Measurements from ENCODE around the gene MYO1D. TPM values are rescaled to one million over a fixed set of nuclear protein-coding genes. Genes with fewer than 3 reads are reported as not detected.
A peak's percentile ranks its signal among the peaks of the same experiment; 100 is the strongest.

MYO1D gene
- total and polyA plus RNA-seq, 2 donors (not counting 1 experiment from before 2014, with no cell fraction given) = 5.4 to 26.7 TPM

- DNase-seq (no peak), ATAC-seq (ENCODE audit: low read depth) (no peak)
- H2AFZ ChIP-seq (ENCODE audit: insufficient read depth, low read depth, low read length, poor library complexity, severe bottlenecking) = no peak overlapping the region
- Mint-ChIP-seq H3K4me3 (no peak overlapping the region), H3K27me3 (no peaks in the 10 kb centered on the region), H3K4me1 (peaks cover 16% of the 10 kb centered on the region), H3K9me3 (ENCODE audit: insufficient read depth) (no peaks in the 10 kb centered on the region), H3K27ac (peak overlapping the region; percentile 51)
- CTCF ChIA-PET = interaction anchor here (0.5 to 10.2 kb wide), 25 partner anchors 9 to 301 kb away, joined by 3 to 139 read pairs (median 6); partner anchors contain the start of gene PSMD11
- TF ChIP-seq EZH2 (IDR thresholded peaks at IDR 0.05; ENCODE audit: borderline replicate concordance, insufficient read depth, low read depth, low read length, poor library complexity, severe bottlenecking) = no peak
- TF ChIP-seq, protein P1, sequence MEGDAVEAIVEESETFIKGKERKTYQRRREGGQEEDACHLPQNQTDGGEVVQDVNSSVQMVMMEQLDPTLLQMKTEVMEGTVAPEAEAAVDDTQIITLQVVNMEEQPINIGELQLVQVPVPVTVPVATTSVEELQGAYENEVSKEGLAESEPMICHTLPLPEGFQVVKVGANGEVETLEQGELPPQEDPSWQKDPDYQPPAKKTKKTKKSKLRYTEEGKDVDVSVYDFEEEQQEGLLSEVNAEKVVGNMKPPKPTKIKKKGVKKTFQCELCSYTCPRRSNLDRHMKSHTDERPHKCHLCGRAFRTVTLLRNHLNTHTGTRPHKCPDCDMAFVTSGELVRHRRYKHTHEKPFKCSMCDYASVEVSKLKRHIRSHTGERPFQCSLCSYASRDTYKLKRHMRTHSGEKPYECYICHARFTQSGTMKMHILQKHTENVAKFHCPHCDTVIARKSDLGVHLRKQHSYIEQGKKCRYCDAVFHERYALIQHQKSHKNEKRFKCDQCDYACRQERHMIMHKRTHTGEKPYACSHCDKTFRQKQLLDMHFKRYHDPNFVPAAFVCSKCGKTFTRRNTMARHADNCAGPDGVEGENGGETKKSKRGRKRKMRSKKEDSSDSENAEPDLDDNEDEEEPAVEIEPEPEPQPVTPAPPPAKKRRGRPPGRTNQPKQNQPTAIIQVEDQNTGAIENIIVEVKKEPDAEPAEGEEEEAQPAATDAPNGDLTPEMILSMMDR (IDR thresholded peaks at IDR 0.05) = no peak
- peak overlapping the region in 1 of 2 donors; percentile 12 for H3K27ac ChIP-seq (ENCODE audit: low read length in 2 of 2)
- intact Hi-C loops (cut with micrococcal nuclease) = loop anchor here (1.0 to 10.0 kb wide), 3 partner anchors 127 to 392 kb away; partner anchors contain the start of gene MYO1D
- peaks cover 5% of the 10 kb centered on the region for H3K79me2 ChIP-seq (ENCODE audit: control insufficient read depth, insufficient read depth, low read length)
- H3K9me3 ChIP-seq (ENCODE audit: control extremely low read depth in 1 of 3, control insufficient read depth in 2 of 3, insufficient read depth in 1 of 3, low read length in 2 of 3) = no peaks in the 10 kb centered on the region
- peaks cover 0 to 41% of the 10 kb centered on the region in 2 experiments for H3K36me3 ChIP-seq (replicated peaks in 1 of 2; ENCODE audit: control extremely low read depth in 1 of 2, control insufficient read depth in 1 of 2, extremely low read depth in 1 of 2, insufficient read depth in 2 of 2, low read length in 1 of 2)
- H3K27me3 ChIP-seq (replicated peaks in 1 of 4; ENCODE audit: control extremely low read depth in 1 of 4, control insufficient read depth in 3 of 4, insufficient read depth in 4 of 4, low read length in 3 of 4) = no peaks in the 10 kb centered on the region
- 82% methylated on average over 7 of the region's 11 CpGs for WGBS (ENCODE audit: insufficient coverage)
- H3K4me1 ChIP-seq (ENCODE audit: control insufficient read depth in 2 of 2, insufficient read depth in 2 of 2, low read length in 2 of 2) = peaks cover 14 to 19% of the 10 kb centered on the region in 2 donors
- POLR2A ChIA-PET = no interaction called here
- H4K20me1 ChIP-seq (ENCODE audit: control insufficient read depth, insufficient read depth, low read length, poor library complexity, severe bottlenecking) = no peaks in the 10 kb centered on the region
- H3K9ac ChIP-seq (ENCODE audit: low read length) = no peak overlapping the region
- no peak overlapping the region for H3K4me3 ChIP-seq (ENCODE audit: control extremely low read depth in 1 of 5, extremely low read depth in 1 of 5, insufficient read depth in 1 of 5, low read depth in 2 of 5, low read length in 4 of 5)
- H3K4me2 ChIP-seq (replicated peaks; ENCODE audit: low read depth, low read length, poor library complexity, severe bottlenecking) = no peak overlapping the region
These were observed 394.2 kb downstream of the MYO1D start for GRCh38 chr17:32482568-32483320.

DNA sequence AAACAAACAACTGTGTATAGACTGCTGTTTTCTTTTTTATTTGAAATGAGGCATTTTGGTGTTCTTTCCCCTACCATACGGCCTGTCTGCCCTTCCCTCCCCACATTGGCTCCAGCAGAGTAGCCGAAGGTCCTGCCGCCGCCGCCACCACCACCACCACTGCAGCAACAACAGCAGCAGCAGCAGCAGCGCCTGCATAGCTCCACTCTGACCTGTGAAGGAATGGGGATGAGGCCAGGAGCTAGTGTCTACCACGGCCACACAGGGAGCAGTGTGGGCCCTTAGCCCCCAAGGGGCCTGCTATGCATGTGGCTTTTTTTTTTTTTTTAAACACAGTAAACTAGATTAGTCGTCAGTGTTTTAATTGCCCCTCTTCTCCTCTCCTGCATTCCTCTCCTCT is 395.7 kb downstream of the MYO1D start:
- ChIA-PET CTCF (interaction anchor here (0.7 to 9.1 kb wide), 6 partner anchors 10 to 223 kb away, joined by 3 to 139 read pairs (median 31); no protein-coding TSS in a partner anchor), POLR2A (no interaction called here)
- Histone ChIP-seq H3K36me3 (replicated peaks in 1 of 2; ENCODE audit: control extremely low read depth in 1 of 2, control insufficient read depth in 1 of 2, extremely low read depth in 1 of 2, insufficient read depth in 2 of 2, low read length in 1 of 2) (peaks cover 3 to 56% of the 10 kb centered on the region in 2 experiments), H3K27ac (ENCODE audit: low read length in 2 of 2) (no peak overlapping the region), H2AFZ (ENCODE audit: insufficient read depth, low read depth, low read length, poor library complexity, severe bottlenecking) (no peak overlapping the region), H3K9ac (ENCODE audit: low read length) (no peak overlapping the region), H3K4me3 (ENCODE audit: control extremely low read depth in 1 of 5, extremely low read depth in 1 of 5, insufficient read depth in 1 of 5, low read depth in 2 of 5, low read length in 4 of 5) (no peak overlapping the region), H3K9me3 (ENCODE audit: control extremely low read depth in 1 of 3, control insufficient read depth in 2 of 3, insufficient read depth in 1 of 3, low read length in 2 of 3) (no peaks in the 10 kb centered on the region), H3K27me3 (replicated peaks in 1 of 4; ENCODE audit: control extremely low read depth in 1 of 4, control insufficient read depth in 3 of 4, insufficient read depth in 4 of 4, low read length in 3 of 4) (no peaks in the 10 kb centered on the region), H3K4me2 (replicated peaks; ENCODE audit: low read depth, low read length, poor library complexity, severe bottlenecking) (no peak overlapping the region), H3K4me1 (ENCODE audit: control insufficient read depth in 2 of 2, insufficient read depth in 2 of 2, low read length in 2 of 2) (peaks cover 10 to 15% of the 10 kb centered on the region in 2 donors), H4K20me1 (ENCODE audit: control insufficient read depth, insufficient read depth, low read length, poor library complexity, severe bottlenecking) (no peaks in the 10 kb centered on the region), H3K79me2 (ENCODE audit: control insufficient read depth, insufficient read depth, low read length) (no peaks in the 10 kb centered on the region)
- WGBS (ENCODE audit: insufficient coverage) = 89% methylated on average over 2 of the region's 8 CpGs
- Mint-ChIP-seq H3K27me3 (no peaks in the 10 kb centered on the region), H3K27ac (peak overlapping the region; percentile 15), H3K9me3 (ENCODE audit: insufficient read depth) (no peaks in the 10 kb centered on the region), H3K4me3 (no peak overlapping the region), H3K4me1 (peaks cover 13% of the 10 kb centered on the region)
- intact Hi-C loops (cut with micrococcal nuclease) = loop anchor here (10.0 kb wide), 1 partner anchor 394 kb away; the partner anchor contains the start of gene MYO1D
- ATAC-seq (ENCODE audit: low read depth) (no peak), DNase-seq (no peak)
- TF ChIP-seq EZH2 (IDR thresholded peaks at IDR 0.05; ENCODE audit: borderline replicate concordance, insufficient read depth, low read depth, low read length, poor library complexity, severe bottlenecking) = no peak
